Muscle of arm (tissue), 12 donors: ENCODE results near the gene CHCHD3. TPM values are rescaled to one million over a fixed set of nuclear protein-coding genes. Genes with fewer than 3 reads are reported as not detected.
A peak's percentile ranks its signal among the peaks of the same experiment; 100 is the strongest.

Experiments
- DNase-seq: peaks from one replicate; pipeline ENCODE4 v3.0.0-alpha.2; 2013
- polyA plus RNA-seq, 12 donors: library from polyadenylated mRNA; unstranded; fragments of 120-200 nt; gene quantifications; one replicate each; pipeline ENCODE4 v1.2.1, GENCODE V29; 2013; ENCODE audit not compliant: insufficient read length in 12 of 12

CHCHD3 gene
- polyA plus RNA-seq, 12 donors = 58.1 to 99.1 (median 70.6) TPM; not detected in 1

GRCh38 chr7:133091943-133092464, 10.1 kb upstream of the CHCHD3 start:
- no peak for DNase-seq

- no peak for DNase-seq
Measured at GRCh38 chr7:133082390-133082766, 488 bp upstream of the CHCHD3 start.

- DNase-seq = peak; percentile 2
Measured at GRCh38 chr7:133081119-133081598, 731 bp downstream of the CHCHD3 start.

- DNase-seq = no peak
Measured at GRCh38 chr7:133079296-133079695, 2.6 kb downstream of the CHCHD3 start.

GRCh38 chr7:133077394-133077793, 4.5 kb downstream of the CHCHD3 start:
- DNase-seq = no peak

- no peak for DNase-seq
Measured at GRCh38 chr7:133076142-133076541, 5.7 kb downstream of the CHCHD3 start.

- no peak for DNase-seq
Measured at GRCh38 chr7:133071506-133071905, 10.4 kb downstream of the CHCHD3 start.

- no peak for DNase-seq
Measured at GRCh38 chr7:133070562-133070961, 11.3 kb downstream of the CHCHD3 start.

- no peak for DNase-seq
Measured at GRCh38 chr7:133065301-133065700, 16.6 kb downstream of the CHCHD3 start.

GRCh38 chr7:133064082-133064820, 17.6 kb downstream of the CHCHD3 start:
- no peak for DNase-seq

GRCh38 chr7:133061792-133062191, 20.1 kb downstream of the CHCHD3 start:
- DNase-seq = no peak

GRCh38 chr7:133061357-133061756, 20.5 kb downstream of the CHCHD3 start:
- no peak for DNase-seq

GRCh38 chr7:133060004-133060403, 21.9 kb downstream of the CHCHD3 start:
- DNase-seq = no peak

- no peak for DNase-seq
Measured at GRCh38 chr7:133059263-133059662, 22.6 kb downstream of the CHCHD3 start.

GRCh38 chr7:133056370-133057238, 25.3 kb downstream of the CHCHD3 start:
- no peak for DNase-seq

- DNase-seq = no peak
Measured at GRCh38 chr7:133054162-133054840, 27.6 kb downstream of the CHCHD3 start.

GRCh38 chr7:133053321-133053891, 28.5 kb downstream of the CHCHD3 start:
- DNase-seq = no peak

- no peak for DNase-seq
Measured at GRCh38 chr7:133052826-133053225, 29.1 kb downstream of the CHCHD3 start.

GRCh38 chr7:133052401-133052756, 29.5 kb downstream of the CHCHD3 start:
- no peak for DNase-seq

GRCh38 chr7:133051719-133052400, 30.0 kb downstream of the CHCHD3 start:
- no peak for DNase-seq

GRCh38 chr7:133051066-133051465, 30.8 kb downstream of the CHCHD3 start:
- DNase-seq = no peak
